NCI-H510A treated with DMSO at 0.1 percent for 48 hours (cell line): ENCODE results near the gene CHMP1A.
"Not testable (repeated sequence)": the region's sequence is repeated elsewhere in the genome, so short reads cannot be mapped to it uniquely, and the experiment has no call there.

Experiments used
- DNase-seq: peaks from one replicate; lab custom pipeline; 2025; lab: John Stamatoyannopoulos, UW

Gene CHMP1A

DNA sequence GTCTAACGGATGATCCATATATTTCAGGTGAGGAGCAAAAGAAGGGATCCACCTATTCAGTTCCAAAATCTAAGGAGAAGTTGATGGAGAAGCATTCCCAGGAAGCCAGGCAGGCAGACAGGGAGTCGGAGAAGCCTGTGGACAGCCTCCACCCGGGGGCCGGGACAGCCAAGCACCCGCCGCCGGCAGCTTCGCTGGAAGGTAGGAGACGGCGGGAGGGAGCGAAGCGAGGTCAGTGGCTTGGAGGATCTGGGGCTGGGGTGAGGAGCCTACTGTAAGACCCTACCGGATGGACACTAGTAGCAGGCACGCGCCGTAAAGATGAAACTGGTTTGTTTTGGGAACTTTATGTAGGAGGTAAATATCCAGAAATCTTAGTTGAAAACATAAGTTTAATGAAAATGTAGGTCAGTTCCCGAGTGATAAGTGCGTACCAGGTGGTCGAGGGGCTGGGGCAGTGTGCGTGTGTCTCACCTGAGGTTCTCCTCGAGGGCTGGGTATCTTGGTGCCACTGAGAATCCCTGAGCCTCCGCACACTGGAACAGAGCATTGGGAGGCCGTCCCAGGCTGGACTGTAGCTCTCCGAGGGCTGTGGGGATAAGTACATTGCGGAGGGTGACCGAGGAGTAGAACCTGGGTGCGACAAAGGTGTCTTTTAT lies 842 bp upstream of the CHMP1A start:
- no peak for DNase-seq

DNA sequence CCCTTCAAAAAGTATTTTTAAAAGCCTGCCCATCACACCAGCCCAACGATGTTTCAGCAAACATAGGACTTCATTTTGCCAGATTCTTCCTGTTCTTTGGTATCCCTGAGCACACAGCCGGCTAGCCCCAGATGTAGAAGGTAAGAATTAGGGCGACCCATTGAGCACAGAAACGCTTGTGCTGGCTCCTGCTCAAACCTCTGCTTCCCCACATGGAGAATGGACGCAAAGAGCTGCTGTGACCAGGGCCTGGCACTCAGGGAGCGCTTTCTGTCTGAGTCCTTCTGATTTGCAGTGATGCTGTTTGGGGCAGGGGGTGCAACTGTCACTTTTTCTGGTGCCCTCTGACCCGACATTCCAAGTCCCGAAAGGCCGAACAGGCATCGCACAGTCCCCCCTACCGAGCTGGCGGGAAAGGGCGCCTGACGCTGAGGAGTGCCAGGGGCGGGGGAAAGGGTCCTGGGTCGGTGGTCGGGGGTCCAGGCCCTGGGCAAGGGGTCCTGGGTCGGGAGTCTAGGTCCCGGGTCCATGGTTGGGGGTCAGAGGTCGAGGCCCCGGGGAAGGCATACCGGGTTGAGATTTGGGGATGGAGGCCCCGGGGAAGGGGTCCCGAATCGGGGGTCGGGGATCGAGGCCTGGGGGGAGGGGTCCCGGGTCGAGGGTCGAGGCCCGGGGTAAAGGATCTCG lies 930 bp downstream of the CHMP1A start:
- no peak for DNase-seq

DNA sequence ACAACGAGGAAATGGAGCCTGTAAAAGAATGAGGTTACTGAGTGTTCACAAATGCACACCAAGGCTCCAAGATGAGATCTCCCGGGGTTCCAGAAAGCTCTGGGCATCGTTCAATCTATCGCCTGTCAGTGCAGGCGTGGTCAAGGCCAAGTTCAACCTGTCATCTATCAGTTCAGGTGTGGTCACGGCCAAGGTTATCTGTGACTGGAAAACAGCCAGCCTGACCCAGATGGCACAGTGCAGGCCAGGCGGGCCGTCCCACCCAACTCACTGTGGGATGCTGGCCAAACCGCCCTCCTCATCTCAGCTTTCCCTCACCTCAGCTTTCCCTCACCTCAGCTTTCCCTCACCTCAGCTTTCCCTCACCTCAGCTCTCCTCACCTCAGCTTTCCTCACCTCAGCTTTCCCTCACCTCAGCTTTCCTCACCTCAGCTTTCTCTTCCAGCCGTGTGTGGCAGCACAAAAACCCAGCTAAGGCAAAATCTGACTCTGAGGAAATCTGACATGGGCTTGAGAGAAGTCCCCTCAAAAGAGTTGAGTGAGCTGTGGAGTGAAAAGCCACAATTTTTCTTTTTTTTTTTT lies 2.4 kb downstream of the CHMP1A start:
- DNase-seq: no peak

DNA sequence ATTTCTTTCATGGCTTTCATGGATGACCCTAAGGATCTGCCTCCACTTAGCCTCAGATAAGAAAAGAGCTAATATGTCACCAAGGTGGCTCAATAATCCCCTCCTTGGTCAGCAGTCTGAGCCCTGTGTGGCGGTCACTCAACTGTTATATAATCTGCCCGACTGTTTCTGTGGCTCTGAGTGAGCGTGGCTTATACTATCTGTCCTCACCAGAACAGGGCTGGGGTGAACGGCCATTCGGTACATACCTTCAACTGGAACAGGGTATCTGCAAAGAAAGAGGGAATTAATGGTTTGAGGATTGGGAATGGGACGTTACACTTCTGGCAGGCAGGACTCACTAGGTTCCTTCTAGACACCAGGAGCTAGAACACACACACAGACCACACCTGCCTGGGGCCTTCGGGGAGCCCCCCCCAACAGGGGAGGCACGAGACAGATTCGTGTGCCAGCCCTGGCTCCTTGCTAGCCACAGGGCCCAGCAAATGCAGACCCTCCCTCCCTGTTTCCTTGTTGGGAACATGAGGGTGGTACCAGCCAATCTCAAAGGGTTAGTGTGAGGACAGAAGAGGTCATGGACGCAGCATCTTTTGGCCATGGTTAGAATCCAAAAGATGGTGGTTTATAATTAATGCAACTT lies 3.7 kb downstream of the CHMP1A start:
- no peak for DNase-seq

DNA sequence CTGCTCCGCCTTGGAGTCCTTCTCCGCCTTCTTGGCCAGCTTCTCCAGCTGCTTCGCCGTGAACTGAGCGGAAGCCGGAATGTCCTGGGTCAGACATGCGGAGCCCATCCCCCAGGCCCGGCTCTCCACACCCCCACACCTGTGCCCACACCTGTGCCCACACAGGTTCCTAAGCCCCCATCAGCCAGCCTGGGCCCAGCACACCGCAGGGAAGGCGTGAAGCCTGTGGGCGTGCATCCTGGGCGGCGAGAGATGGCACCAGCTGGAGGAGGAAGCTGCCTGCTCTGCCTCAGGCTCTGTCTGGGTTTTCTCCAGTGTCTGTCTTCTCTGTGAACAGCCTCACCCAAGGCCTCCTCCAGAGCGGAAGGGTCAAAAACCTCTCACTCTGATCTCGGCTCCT lies 5.9 kb downstream of the CHMP1A start:
- DNase-seq: no peak

DNA sequence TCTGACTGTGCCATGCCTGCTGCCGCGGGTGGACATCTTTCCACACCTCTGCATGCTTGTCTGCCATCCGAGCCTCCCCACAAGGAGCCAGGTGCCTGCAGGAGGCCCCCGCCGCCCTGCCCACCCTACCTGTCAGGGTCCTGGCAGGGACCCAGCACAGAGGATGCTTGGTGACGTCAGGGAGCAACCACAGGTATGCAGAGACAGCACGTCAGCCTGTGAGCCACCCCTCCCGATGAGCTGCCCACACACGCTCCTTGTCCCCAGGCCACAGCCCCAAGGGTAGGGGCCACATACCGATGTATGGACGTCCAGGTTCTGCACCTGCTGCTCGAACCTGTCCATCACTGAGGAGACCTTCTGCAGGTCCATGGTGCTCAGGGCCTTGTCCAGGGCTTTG lies 10.6 kb downstream of the CHMP1A start:
- DNase-seq: no peak

DNA sequence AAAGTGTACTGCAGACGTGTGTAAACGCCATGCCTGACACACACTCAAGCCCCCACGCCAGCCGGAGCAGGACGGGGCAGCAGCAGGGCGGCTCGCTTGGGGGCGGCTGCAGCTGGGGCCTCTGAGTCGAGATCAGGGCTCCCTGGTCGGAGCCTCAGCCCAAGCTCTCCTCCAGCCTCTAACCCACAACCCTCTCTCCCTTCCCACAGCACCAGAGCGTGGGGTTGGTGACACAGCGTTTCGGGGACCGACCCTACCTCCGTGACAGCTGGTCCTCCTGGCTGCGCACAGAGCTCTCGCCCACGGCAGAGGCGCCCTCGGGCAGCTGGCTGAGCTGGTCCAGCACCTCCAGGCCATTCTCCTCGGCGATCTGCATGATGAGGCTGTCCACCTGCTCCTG lies 11.2 kb downstream of the CHMP1A start:
- DNase-seq: no peak

DNA sequence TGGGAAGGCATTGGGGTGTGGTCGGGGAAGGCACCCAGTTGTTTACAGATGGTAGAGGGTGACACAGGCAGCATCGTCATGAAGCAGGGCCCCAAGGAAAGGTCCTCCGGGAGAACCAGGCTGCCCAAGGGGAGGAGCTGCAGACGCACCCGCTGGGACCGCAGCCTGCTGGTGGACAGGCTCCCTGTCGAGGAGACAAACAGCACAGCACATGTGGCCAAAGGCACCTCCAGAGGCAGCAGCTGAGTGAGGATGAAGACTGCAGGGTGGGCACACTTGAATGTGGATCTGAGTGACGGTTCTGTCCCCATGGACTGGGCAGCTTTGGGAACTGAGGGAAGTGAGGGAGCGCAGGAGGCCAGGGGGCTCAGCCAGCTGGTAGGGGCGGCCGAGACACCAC lies 12.4 kb downstream of the CHMP1A start:
- no peak for DNase-seq

DNA sequence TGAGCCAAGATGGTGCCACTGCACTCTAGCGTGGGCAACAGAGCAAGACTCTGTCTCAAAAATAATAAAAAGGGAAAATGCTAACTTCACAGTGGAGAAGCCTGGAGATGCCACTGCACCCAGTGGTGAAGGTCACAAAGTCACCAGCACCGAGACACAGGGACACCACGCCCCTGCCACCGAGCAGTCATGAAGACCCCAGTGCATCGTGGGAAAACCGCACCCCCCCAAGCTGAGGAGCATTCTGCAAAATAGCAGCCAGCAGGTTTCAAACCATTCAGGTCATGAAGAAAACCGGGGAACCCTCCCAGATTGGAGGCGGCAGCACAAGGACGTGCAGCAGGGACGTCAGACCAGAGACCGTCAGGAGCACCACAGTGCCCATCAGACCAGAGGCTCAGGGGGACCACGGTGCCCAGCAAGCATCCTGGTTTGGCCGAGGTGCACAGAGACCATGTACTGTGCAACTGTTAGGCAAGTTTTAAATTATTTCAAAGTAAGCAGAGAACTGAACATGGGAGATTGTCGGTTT lies 13.7 kb downstream of the CHMP1A start:
- DNase-seq: no peak

DNA sequence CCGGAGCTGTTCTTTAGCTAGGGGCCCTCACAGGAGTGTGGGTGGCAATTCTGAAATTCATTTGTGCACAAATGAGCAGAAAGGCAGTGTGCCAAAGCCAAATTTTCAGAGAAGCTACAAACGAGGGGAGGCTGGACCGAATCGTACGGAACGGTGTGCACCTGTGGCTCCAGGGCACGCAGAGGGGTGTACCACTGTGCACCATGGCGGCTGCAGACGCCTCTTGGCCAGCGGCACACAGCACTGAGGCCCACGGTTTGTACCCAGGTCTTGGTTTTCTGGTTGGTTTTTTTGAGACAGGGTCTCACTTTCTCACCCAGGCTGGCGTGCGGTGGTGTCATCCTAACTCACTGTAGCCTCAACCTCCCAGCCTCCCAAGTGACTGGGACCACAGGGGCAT lies 14.9 kb downstream of the CHMP1A start:
- DNase-seq: no peak

DNA sequence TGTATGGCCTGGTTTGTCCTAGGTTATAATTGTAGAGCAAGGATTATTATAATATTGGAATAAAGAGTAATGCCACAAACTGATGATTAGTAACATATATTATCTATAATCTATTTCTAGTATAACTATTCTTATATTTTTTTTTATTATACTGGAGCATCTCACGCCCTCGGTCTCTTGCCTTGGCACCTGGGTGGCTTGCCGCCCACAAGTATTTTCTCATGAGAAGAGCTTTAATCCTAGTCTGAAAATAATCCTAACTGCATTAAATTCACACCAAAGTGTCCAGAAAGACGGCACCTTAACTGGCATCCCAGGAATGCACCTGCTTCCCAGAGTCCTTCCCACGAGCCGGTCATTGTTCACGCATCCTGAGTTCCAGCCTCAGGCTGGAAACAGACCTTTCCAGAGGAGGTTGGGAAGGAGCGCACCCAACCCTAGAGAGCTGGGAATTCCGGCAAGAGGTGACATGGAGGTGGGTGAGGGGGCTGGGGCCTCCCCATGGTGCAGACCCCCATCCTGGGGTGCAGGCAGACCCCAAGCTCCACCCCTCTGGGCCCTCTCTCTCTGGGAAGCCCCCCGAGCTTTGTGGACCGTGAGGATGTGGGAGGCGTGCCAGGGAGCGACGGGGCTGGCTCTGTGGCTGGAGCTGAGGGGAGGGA lies 15.9 kb downstream of the CHMP1A start:
- DNase-seq: no peak

DNA sequence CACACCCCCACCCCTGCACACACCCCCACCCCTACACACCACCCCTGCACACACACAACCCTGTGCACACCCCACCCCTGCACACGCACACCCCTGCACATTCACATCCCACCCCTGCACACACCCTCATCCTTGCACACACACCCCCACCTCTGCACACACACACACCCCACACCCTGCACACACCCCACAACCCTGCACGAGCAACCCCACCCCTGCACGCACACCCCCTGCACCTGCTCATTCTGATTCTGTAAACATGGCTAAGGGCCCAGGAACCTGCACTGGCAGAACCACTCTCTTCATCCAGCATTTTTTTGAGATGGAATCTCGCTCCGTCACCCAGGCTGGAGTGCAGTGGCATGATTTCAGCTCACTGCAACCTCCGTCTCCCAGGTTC lies 18.1 kb downstream of the CHMP1A start:
- no peak for DNase-seq

DNA sequence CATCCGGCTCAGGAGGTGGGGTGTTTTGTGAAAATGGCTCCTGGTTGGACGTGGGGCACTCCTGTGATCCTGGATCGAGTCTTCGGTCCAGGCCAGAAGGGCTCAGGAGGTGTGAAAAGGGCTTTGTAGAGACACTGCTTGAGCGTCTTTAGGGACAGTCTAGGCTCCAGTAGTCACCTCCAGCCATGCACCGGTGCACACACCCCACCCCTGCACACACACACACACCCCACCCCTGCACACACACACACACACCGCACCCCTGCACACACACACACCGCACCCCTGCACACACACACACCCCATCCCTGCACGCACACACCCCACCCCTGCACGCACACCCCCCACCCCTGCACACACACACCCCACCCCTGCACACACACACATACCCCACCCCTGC lies 19.1 kb downstream of the CHMP1A start:
- no peak for DNase-seq

DNA sequence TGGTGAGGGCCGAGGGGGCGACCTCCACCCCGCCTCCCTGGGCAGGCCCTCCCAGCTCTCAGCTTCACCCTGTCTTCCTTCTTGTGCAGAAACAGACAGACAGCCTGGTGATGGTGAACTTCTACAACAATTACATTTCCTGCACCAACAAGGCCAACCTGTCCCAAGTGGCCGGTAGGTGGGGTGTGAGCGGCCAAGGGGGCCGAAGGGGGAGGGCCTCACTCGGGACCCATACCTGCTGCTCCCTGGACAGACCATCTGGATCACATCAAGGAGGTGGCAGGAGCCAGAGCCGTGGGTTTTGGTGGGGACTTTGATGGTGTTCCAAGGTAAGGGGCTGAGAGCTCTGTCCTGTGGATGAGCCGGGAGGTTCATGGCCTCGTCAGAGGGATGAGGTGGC lies 20.1 kb downstream of the CHMP1A start:
- DNase-seq: no peak

DNA sequence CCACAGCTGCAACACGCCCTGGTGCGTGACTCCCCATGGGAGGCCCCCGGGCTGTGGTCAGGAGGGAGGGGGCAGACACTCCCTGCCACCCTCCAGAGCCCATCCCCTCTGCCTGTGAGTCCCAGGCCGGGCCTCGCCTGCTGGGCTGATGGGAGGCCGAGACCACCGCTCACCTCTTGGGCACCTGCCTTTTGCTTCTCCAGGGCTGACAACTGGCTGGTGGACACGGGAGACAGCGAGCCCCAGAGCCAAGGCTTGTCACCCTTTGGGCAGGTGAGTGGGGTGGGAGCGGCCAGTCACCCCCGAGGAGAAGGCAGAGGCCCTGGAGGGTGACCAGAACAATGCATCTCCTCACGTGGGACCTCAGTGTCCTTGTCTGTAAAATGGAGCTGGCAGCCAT lies 20.8 kb downstream of the CHMP1A start:
- DNase-seq: no peak

DNA sequence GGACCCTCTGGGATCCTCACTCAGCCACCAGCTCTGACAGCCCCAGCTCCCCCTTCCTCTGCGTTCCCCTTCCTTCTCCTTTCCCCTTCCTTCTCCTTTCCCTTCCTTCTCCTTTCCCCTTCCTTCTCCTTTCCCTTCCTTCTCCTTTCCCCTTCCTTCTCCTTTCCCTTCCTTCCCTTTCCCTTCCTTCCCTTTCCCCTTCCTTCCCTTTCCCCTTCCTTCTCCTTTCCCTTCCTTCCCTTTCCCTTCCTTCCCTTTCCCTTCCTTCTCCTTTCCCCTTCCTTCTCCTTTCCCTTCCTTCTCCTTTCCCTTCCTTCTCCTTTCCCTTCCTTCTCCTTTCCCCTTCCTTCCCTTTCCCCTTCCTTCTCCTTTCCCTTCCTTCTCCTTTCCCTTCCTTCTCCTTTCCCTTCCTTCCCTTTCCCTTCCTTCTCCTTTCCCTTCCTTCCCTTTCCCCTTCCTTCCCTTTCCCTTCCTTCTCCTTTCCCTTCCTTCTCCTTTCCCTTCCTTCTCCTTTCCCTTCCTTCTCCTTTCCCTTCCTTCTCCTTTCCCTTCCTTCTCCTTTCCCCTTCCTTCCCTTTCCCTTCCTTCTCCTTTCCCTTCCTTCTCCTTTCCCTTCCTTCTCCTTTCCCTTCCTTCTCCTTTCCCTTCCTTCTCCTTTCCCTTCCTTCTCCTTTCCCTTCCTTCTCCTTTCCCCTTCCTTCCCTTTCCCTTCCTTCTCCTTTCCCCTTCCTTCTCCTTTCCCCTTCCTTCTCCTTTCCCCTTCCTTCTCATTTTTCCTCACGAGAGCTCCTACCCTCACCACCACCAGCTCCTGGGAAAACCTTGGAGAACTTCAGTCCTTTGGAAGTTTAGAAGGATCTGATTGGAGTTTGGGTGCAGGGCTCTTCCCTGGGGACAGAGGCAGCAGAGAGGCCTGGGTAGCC lies 22.8 kb downstream of the CHMP1A start:
- DNase-seq: not testable (repeated sequence)

DNA sequence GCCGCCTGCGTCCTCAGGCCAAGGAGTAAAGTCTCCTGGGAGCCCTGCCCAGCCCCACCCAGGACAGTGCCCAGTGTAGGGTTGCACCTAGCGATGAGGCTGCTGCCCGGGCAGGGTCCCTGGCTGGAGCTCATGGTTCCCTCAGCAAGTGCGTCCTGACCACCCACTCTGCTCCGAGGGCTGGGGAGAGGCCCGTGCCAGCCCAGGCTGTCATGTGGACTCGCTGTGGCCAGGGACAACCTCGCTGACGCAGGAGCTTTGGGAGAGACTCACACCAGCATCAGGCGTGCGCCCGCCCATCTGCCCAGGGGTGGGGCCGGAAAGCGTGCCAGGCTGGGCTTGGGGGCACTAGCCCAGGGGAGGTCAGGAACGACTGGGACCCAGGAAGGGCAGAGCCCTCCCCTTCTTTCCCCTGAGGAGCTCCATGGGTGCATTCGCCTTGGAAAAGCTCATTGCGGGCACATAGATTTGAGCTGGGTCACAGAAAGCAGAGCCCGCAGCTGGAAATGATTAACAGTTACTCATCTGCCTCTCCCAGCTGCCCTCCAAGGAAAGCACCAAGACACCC lies 24.4 kb downstream of the CHMP1A start:
- no peak for DNase-seq

DNA sequence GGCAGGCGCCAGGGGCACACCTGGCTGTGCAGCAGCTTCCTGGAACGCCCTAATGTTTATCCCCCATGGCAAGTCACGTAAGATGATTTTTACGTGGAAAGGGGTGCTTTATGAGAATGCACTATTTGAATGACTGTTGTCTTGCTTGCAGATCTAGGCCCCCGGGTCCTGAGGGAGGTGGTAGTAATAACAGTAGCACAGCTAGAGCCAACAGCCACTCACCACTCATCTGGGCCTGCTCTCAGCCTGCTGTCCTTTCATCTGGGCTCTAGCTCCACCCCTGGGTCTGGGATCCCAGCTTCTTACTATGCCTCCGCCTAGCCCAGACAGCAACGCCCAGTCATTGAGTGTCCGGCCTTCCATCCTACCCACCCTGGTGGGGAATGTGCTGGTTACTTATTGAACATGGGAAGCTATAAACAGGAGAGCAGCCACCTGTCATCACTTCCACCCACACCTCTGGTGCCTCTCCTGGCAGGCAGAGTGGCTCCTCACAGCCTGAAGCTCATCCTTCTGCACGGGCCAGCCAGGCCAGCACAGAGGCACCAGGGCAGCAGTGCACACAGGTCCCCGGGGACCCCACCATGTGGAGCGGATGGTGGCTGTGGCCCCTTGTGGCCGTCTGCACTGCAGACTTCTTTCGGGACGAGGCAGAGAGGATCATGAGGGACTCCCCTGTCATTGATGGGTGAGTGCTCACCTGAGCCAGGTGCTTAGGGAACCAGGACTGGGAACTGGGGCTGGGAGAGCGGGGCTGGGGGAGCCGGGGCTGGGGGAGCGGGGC lies 27.5 kb downstream of the CHMP1A start:
- DNase-seq: no peak

DNA sequence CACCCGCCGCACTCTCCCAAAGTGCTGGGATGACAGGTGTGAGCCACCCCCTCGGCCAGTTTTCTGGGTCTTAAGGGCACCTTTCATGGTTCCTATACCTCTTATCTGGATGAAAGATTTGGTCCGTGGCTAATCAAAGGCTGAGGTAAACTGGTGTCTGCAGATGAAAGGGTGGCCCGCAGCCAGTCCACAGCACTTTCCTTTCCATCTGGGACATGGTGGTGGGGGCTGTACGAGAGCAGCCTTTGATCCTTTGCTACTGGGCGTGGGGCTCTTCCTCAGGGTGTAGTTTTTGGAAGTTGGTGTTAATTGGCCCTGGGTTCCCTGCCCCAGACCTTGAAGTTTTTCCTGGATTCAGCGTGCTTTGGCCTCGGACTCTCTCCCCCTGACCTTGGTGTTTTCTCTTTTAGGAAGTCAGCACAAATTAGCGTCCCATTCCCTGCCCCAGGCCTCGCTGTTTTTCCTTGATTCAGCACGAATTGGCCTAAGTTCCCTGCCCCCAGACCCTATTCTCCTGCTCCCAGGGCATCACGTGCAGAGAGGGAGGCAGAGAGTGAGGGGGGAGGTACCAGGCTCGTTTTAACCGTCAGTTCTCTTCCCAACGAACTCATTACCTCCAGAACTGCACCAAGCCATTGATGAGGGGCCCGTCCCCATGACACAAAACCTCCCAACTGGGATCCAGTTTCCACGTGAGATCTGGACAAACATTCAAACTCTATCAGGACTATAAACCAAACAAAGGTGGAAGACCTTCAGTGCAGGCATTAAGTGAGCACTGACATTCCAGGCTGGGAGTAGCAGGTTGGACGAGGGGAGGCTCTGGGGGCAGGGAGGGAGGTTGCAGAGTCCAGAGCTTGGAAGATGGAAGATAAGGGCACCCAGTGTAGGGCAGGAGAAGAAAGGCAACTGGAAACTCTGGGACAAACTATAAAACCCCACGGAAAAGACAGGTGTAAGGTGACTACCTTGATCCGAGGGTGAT lies 32.4 kb downstream of the CHMP1A start:
- DNase-seq: no peak
